HCT116 (cell line): Measurements from ENCODE around the gene FAM151B. TPM values are rescaled to one million over a fixed set of nuclear protein-coding genes. Genes with fewer than 3 reads are reported as not detected.
"Not testable (repeated sequence)": the region's sequence is repeated elsewhere in the genome, so short reads cannot be mapped to it uniquely, and the experiment has no call there.

Source experiments
- ATAC-seq: fragments of 200-7000 bp; cut with Tn5 transposase; 2 replicates; pipeline ENCODE4 v1.9.1; 2020; ENCODE audit warnings: mild to moderate bottlenecking, moderate library complexity
- BruUV-seq: library from RNA; stranded (reverse); fragments of 400-500 nt; replicated peaks from 2 replicates; lab custom pipeline; 2021; lab: Mats Ljungman, UMichigan
- CTCF ChIA-PET: fragments of 300-600 bp; sonication (Branson Sonifier 250); formaldehyde crosslinking; loops from one replicate; lab custom pipeline; 2021; ENCODE audit warnings: antibody characterized with exemption; lab: Charles Lee
- POLR2A ChIA-PET: fragments of 300-600, 350-600 bp; sonication (Branson Sonifier 250); formaldehyde crosslinking; loops from one replicate; lab custom pipeline; 2021; ENCODE audit warnings: antibody characterized with exemption; lab: Charles Lee
- RAD21 ChIA-PET, 2 experiments: fragments of 300-600 bp; sonication (Branson Sonifier 250); formaldehyde crosslinking; loops; one replicate each; lab custom pipeline; 2023; ENCODE audit warnings: low total read pairs in 2 of 2; ENCODE audit not compliant: uncharacterized antibody in 2 of 2, unreplicated experiment in 2 of 2, low non-redundant PET in 1 of 2; lab: Charles Lee
- DNase-seq: peaks from one replicate; pipeline ENCODE4 v3.0.0-alpha.2; 2010; ENCODE audit warnings: low read depth, low spot score
- H2AFZ ChIP-seq: fragments of 200-600 bp; shearing (Covaris generic), sonication (generic); 2 replicates; pipeline ENCODE4 v1.6.1; 2017; ENCODE audit warnings: low read depth, mixed run types, mixed read lengths, antibody characterized with exemption, low read length; ENCODE audit not compliant: poor library complexity, severe bottlenecking
- H3K27ac ChIP-seq: 2 replicates; pipeline ENCODE4 v1.5.1; 2012; ENCODE audit warnings: low read depth, low read length
- H3K27me3 ChIP-seq: fragments of 200-600 bp; sonication (generic); 2 replicates; pipeline ENCODE4 v1.6.1; 2016; ENCODE audit warnings: mixed run types, low read length, mixed read lengths; ENCODE audit not compliant: insufficient read depth
- H3K36me3 ChIP-seq, 2 experiments: fragments of 200-500 bp in 1 of 2; fragments of 200-600 bp in 1 of 2; sonication (Bioruptor generic) in 1 of 2; sonication (generic) in 1 of 2; 2 replicates each; pipeline versions ENCODE4 v1.5.1 to v1.6.1; 2014 to 2016; ENCODE audit warnings: low read length in 2 of 2, inconsistent platforms in 1 of 2, mixed read lengths in 1 of 2, mixed run types in 1 of 2; ENCODE audit not compliant: insufficient read depth in 2 of 2, control insufficient read depth in 1 of 2
- H3K4me1 ChIP-seq, 2 experiments: fragments of 200-600 bp in 1 of 2; sonication (generic) in 1 of 2; 2 replicates each; pipeline versions ENCODE4 v1.5.1 to v1.6.1; 2012 to 2017; ENCODE audit warnings: low read length in 2 of 2, inconsistent platforms in 1 of 2, mild to moderate bottlenecking in 1 of 2, mixed read lengths in 1 of 2, mixed run types in 1 of 2, moderate library complexity in 1 of 2; ENCODE audit not compliant: insufficient read depth in 2 of 2, control insufficient read depth in 1 of 2
- H3K4me2 ChIP-seq: fragments of 200-600 bp; sonication (generic); 2 replicates; pipeline ENCODE4 v1.6.1; 2017; ENCODE audit warnings: mixed run types, low read length, mixed read lengths
- H3K4me3 ChIP-seq, 2 experiments: fragments of 200-600 bp in 1 of 2; sonication (generic) in 1 of 2; replicated peaks in 1 of 2; 2 replicates each; pipeline ENCODE4 v1.5.1; 2011 to 2016; ENCODE audit warnings: low read length in 2 of 2, control low read depth in 1 of 2, low read depth in 1 of 2, mild to moderate bottlenecking in 1 of 2, mixed read lengths in 1 of 2, mixed run types in 1 of 2
- H3K79me2 ChIP-seq: fragments of 200-600 bp; sonication (generic); 2 replicates; pipeline ENCODE4 v1.6.1; 2017; ENCODE audit warnings: mild to moderate bottlenecking, mixed run types, low read length, moderate library complexity, mixed read lengths; ENCODE audit not compliant: insufficient read depth
- H3K9ac ChIP-seq: fragments of 200-600 bp; sonication (generic); 2 replicates; pipeline ENCODE4 v1.6.1; 2016; ENCODE audit warnings: low read length, mixed read lengths
- H3K9me2 ChIP-seq: fragments of 200-600 bp; sonication (generic), shearing (Covaris generic); 2 replicates; pipeline ENCODE4 v1.6.1; 2017; ENCODE audit warnings: mixed run types, mild to moderate bottlenecking, moderate library complexity; ENCODE audit not compliant: insufficient read depth
- H3K9me3 ChIP-seq, 2 experiments: fragments of 200-500 bp in 1 of 2; fragments of 200-600 bp in 1 of 2; sonication (Bioruptor generic) in 1 of 2; sonication (generic) in 1 of 2; 2 replicates each; pipeline ENCODE4 v1.6.1; 2014 to 2017; ENCODE audit warnings: low read length in 2 of 2, mixed read lengths in 2 of 2, inconsistent platforms in 1 of 2, low read depth in 1 of 2, mild to moderate bottlenecking in 1 of 2, mixed run types in 1 of 2, moderate library complexity in 1 of 2; ENCODE audit not compliant: control insufficient read depth in 1 of 2, insufficient read depth in 1 of 2
- H4K20me1 ChIP-seq: fragments of 200-600 bp; sonication (generic), shearing (Covaris generic); 2 replicates; pipeline ENCODE4 v1.6.1; 2017; ENCODE audit warnings: mixed run types, mild to moderate bottlenecking, moderate library complexity; ENCODE audit not compliant: insufficient read depth
- EGR1 ChIP-seq: IDR thresholded peaks from 2 replicates; pipeline ENCODE4 v1.6.1; 2012; ENCODE audit warnings: low read depth
- ELF1 ChIP-seq: IDR thresholded peaks from 2 replicates; pipeline ENCODE4 v1.6.1; 2012; ENCODE audit warnings: low read depth, borderline replicate concordance
- EZH2 ChIP-seq: fragments of 200-600 bp; sonication (generic); IDR thresholded peaks from 2 replicates; pipeline ENCODE4 v1.6.1; 2017; ENCODE audit warnings: antibody characterized with exemption, mixed run types
- EZH2phosphoT487 ChIP-seq: fragments of 200-600 bp; IDR thresholded peaks from 2 replicates; pipeline ENCODE4 v1.6.1; 2018; ENCODE audit warnings: antibody characterized with exemption, borderline replicate concordance
- POLR2A ChIP-seq: IDR thresholded peaks from 2 replicates; pipeline ENCODE4 v1.7.0; 2011; ENCODE audit warnings: borderline replicate concordance; ENCODE audit not compliant: insufficient read depth, insufficient read length; ENCODE audit errors: extremely low read depth
- SP1 ChIP-seq: IDR thresholded peaks from 2 replicates; pipeline ENCODE4 v1.6.1; 2012; ENCODE audit warnings: low read depth
- SRF ChIP-seq: IDR thresholded peaks from 2 replicates; pipeline ENCODE4 v1.6.1; 2012; ENCODE audit warnings: low read depth
- TCF7L2 ChIP-seq: IDR thresholded peaks from 2 replicates; pipeline ENCODE4 v1.7.0; 2011; ENCODE audit warnings: borderline replicate concordance, inconsistent platforms; ENCODE audit not compliant: insufficient read depth, insufficient read length; ENCODE audit errors: extremely low read depth
- intact Hi-C: fragments of 100-400 bp; cut with micrococcal nuclease; formaldehyde crosslinking; loops from 2 replicates; pipeline ENCODE4 v1.10.0; 2022
- total RNA-seq: library from RNA; stranded (reverse); gene quantifications from one replicate; pipeline ENCODE4 v1.2.1, GENCODE V29; 2021; ENCODE audit not compliant: unreplicated experiment
- TF ChIP-seq, protein P1 (sequence below), 3 experiments: fragments of 200-600 bp in 1 of 3; sonication (generic) in 1 of 3; IDR thresholded peaks in 2 of 3; conservative IDR thresholded peaks in 1 of 3; 2 replicates each; pipeline ENCODE4 v1.5.1; 2012 to 2017; ENCODE audit warnings: low read depth in 2 of 3, low read length in 2 of 3, antibody characterized with exemption in 1 of 3, borderline replicate concordance in 1 of 3, control low read depth in 1 of 3, mild to moderate bottlenecking in 1 of 3, mixed read lengths in 1 of 3, mixed run types in 1 of 3, moderate library complexity in 1 of 3; ENCODE audit not compliant: insufficient read depth in 1 of 3

The FAM151B gene
- total RNA-seq, 1 experiment from 2014 or later: 1.2 TPM

DNA sequence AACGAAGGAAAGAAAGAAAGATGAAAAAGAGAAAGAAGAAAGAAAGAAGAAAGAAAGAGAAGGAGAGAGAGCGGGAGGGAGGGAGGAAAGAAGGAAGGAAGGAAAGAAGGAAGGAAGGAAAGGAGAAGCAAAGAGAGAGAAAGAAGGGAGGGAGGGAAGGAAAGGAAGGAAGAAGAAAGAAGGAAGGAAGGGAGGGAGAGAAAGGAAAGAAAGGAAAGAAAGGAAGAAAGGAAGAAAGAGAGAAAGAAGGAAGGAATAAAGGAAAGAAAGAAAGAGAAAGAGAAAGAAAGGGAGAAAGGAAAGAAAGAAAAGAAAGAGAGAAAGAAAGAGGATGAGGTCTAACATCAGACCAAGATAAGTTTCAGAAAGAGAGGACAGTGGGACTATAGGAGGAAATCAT, 91.2 kb downstream of the FAM151B start:
- DNase-seq: no peak
- Histone ChIP-seq H3K4me2 (no peak overlapping the region), H3K9me3 (no peaks in the 10 kb centered on the region), H3K9me2 (no peaks in the 10 kb centered on the region), H3K36me3 (no peaks in the 10 kb centered on the region)
- TF ChIP-seq, protein P1, sequence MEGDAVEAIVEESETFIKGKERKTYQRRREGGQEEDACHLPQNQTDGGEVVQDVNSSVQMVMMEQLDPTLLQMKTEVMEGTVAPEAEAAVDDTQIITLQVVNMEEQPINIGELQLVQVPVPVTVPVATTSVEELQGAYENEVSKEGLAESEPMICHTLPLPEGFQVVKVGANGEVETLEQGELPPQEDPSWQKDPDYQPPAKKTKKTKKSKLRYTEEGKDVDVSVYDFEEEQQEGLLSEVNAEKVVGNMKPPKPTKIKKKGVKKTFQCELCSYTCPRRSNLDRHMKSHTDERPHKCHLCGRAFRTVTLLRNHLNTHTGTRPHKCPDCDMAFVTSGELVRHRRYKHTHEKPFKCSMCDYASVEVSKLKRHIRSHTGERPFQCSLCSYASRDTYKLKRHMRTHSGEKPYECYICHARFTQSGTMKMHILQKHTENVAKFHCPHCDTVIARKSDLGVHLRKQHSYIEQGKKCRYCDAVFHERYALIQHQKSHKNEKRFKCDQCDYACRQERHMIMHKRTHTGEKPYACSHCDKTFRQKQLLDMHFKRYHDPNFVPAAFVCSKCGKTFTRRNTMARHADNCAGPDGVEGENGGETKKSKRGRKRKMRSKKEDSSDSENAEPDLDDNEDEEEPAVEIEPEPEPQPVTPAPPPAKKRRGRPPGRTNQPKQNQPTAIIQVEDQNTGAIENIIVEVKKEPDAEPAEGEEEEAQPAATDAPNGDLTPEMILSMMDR (IDR thresholded peaks at IDR 0.05 in 2 of 3, conservative IDR thresholded peaks at IDR 0.05 in 1 of 3; ENCODE audit: borderline replicate concordance in 1 of 3, insufficient read depth in 1 of 3, low read depth in 2 of 3, low read length in 2 of 3): no peak
- TF ChIP-seq SRF: no peak
- TF ChIP-seq EZH2: no peak
- no peak for TF ChIP-seq SP1
- TF ChIP-seq TCF7L2: no peak
- no peak for TF ChIP-seq ELF1
- TF ChIP-seq EGR1: no peak
- TF ChIP-seq EZH2phosphoT487: no peak
- no peak for TF ChIP-seq POLR2A
- TF ChIP-seq, all 23 proteins: peak for 0
- no TSS peak for BruUV-seq
- H3K4me3 ChIP-seq: no peak overlapping the region
- intact Hi-C loops: no loop called here
- no peaks in the 10 kb centered on the region for H3K4me1 ChIP-seq
- no peak for ATAC-seq
- RAD21 ChIA-PET: no interaction called here
- CTCF ChIA-PET: no interaction called here
- H3K27me3 ChIP-seq: no peaks in the 10 kb centered on the region
- no peak overlapping the region for H3K27ac ChIP-seq
- H3K9ac ChIP-seq: no peak overlapping the region
- H3K79me2 ChIP-seq: no peaks in the 10 kb centered on the region
- H2AFZ ChIP-seq: no peak overlapping the region
- POLR2A ChIA-PET: no interaction called here
- no peaks in the 10 kb centered on the region for H4K20me1 ChIP-seq

DNA sequence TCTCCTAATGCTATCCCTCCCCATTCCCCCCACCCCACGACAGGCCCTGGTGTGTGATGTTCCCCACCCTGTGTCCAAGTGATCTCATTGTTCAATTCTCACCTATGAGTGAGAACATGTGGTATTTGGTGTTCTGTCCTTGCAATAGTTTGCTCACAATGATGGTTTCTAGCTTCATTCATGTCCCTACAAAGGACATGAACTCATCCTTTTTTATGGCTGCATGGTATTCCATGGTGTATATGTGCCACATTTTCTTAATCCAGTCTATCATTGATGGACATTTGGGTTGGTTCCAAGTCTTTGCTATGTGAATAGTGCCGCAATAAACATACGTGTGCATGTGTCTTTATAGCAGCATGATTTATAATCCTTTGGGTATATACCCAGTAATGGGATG, 92.4 kb downstream of the FAM151B start:
- H3K79me2 ChIP-seq, POLR2A ChIA-PET, H3K4me2 ChIP-seq, ATAC-seq, H2AFZ ChIP-seq, H3K36me3 ChIP-seq, H3K9ac ChIP-seq, CTCF ChIA-PET, H3K4me1 ChIP-seq, RAD21 ChIA-PET, H3K9me3 ChIP-seq, H4K20me1 ChIP-seq, DNase-seq, H3K4me3 ChIP-seq, intact Hi-C loops, H3K27ac ChIP-seq, H3K9me2 ChIP-seq, BruUV-seq, H3K27me3 ChIP-seq: not testable (repeated sequence)
